A172 (cell line): ENCODE measurements around the gene PVALEF. TPM values are rescaled to one million over a fixed set of nuclear protein-coding genes. Genes with fewer than 3 reads are reported as not detected.
A peak's percentile ranks its signal among the peaks of the same experiment; 100 is the strongest.

Source experiments
- DNase-seq: peaks from one replicate; pipeline ENCODE4 v3.0.0-alpha.2; 2015; ENCODE audit warnings: low spot score
- total RNA-seq: library from RNA; depleted of rRNA; stranded (reverse); fragments of >200 nt; shearing (Covaris generic); gene quantifications from 2 replicates; pipeline ENCODE4 v1.2.3, GENCODE V29; 2014

The PVALEF gene
- total RNA-seq, 1 experiment from 2014 or later = not detected

DNA sequence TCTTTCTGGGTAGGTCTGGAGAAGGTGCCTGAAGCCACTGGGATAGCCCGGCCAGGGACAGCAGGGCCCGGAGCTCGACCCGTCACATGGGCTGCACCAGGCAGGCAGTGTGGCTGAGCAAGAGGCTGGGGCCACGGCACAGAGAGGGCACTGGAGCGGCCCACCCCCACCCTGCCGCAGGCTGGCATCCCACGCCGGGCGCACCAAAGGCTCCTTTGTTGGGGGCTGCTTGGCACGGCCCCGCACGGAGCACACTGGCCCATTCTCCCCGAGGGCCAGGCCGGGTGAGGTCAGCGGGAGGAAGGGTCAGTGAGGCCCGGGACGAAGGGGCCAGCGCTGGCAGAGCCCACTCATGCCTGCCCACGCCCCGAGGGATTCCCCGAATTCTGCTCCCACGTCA, 36.5 kb upstream of the PVALEF start:
- DNase-seq = no peak

DNA sequence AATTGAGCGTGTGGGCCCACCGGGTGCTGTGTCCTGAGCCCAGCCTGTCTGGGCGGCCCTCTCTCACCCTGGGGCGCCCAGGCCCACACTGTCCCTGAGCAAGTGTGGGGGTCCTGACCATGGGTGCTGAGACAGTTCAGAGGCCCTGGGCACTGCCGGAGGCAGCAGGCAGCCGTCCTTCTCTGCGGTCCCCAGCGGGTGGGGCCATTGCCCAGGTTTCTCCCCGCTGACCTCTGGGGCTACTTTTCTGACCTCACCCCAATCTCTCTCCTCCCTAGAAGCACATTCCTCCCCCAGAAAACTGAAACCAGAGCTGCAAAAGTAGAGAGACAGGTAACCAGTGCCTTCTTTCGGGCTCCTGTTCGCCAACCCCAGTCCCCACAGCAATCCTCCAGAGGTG, 36.0 kb upstream of the PVALEF start:
- no peak for DNase-seq

DNA sequence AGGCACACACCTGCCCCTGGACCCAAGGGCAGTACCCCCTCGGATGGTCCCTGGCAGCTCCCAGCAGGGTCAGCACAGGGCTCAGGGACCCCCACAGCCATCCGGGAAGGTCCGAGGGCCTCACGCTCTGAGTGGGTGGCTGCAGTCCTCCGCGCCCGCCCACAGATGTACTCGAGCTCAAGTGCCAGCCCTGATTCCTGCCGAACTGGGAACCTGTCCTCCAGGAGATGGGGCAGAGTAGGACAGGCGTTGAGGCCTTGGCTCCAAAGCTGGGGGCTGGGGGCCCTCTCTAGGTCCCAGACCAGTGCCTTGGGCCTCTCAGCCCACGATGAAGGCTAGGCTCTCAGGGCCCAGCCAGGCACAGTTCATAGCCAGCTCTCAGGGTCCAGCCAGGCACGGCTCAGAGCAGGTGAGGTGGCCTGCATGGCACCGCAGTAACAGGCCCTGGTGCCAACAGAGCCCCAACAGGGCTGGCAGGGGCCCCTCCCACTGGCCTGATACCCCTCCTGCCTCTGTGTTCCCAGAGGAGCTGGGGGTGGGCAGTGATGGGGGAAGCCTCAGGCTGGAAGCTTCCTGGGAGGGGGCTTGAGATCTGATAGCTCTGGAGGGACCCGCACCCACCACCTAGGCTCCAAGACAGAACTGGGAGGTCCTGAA, 35.5 kb upstream of the PVALEF start:
- DNase-seq = no peak

DNA sequence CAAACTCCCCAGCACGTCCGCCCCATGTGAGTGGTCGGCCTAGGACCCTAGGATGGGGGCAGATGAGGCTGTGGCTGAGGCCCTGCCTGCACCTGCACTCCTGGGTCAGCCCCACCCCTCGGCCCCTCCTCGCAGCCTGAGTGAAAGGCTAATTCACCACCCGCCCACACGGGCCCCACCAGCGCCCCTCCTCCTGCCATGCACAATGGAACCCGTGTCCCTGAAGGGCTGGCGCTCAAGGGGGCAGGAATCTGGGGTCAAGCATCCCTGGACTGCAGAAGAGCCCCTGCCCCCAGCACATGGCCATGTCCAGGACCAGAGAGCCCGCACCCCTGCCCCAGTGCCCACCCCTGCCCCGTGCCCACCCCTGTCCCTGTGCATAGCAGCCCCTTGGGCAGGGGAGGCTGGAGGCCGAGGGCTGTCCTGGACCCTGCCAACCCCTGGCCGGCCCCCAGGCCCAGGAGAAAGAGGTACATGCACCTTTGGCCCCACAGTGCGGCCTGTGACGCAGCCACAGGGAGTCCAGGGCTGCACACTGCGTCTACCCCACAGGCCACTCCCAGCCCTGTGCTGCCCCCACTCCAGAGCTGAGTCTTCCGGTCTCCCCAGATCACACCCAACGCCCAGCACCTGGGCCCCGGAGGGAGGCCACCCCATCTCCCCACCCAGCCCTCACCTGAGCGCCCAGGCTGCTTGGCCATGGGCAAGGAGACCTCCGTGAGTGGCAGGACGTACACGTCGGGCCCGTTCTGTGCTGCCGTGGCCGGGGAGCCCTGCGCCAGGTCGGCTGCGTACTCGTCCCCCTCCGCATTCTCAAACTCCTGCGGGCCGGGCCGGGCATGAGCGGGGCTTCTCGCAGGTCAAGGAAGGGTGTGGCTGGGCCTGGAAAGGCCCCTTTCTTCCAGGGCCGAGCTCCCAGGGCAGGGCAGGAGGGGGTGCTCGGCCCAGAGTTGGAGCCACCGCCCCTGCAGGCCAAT, 34.6 kb upstream of the PVALEF start:
- DNase-seq = no peak

DNA sequence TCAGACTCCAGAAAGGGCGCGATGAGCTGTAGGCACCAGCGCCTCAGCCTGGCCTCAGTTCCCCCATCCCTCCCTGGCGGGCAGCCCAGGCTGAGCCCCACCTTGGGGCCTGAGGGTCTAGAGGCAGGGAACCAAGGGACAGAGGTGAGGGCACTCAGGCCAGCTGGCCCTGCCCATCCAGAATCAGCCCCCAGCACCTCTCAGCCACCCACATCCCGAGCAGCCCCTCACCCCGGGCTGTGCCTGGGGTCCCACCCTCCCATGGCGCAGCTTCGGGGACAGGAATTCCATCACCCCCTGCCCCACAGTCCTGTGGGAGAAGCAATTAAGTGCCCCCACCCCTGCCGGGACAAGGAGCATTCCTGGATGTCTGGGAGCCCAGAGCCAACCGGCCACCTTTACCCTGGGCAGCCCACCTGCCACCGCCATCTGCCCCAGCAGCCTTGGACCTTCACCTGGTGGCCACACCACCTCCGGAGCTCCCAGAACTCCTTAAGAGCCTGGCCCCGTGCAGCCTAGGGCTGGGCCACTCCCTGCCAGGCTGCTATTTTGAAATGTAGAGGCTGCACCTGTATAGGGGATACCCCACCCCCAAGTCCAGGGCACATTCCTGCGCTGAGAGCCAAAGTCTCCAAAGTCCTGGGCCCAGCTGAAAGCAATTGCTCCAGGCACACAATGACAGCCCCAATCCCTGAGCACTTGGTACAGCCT, 33.7 kb upstream of the PVALEF start:
- DNase-seq = no peak

DNA sequence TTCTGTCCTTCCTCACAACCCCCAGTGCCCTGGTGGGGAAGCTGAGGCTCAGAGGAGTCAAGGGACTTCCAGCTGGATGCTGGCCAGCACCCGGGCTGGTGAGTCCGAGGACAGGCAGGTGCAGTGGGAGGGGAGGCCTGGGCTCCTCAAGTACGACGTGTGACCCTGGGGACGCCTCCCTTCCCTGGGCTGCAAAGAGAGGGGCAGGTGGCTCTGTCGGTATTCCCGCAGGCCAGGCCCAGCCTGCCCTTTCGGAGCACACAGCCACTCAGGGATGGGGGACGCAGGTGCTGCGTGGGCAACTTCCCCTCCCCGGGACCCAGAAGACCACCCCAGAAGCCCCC, 33.1 kb upstream of the PVALEF start:
- DNase-seq = no peak

DNA sequence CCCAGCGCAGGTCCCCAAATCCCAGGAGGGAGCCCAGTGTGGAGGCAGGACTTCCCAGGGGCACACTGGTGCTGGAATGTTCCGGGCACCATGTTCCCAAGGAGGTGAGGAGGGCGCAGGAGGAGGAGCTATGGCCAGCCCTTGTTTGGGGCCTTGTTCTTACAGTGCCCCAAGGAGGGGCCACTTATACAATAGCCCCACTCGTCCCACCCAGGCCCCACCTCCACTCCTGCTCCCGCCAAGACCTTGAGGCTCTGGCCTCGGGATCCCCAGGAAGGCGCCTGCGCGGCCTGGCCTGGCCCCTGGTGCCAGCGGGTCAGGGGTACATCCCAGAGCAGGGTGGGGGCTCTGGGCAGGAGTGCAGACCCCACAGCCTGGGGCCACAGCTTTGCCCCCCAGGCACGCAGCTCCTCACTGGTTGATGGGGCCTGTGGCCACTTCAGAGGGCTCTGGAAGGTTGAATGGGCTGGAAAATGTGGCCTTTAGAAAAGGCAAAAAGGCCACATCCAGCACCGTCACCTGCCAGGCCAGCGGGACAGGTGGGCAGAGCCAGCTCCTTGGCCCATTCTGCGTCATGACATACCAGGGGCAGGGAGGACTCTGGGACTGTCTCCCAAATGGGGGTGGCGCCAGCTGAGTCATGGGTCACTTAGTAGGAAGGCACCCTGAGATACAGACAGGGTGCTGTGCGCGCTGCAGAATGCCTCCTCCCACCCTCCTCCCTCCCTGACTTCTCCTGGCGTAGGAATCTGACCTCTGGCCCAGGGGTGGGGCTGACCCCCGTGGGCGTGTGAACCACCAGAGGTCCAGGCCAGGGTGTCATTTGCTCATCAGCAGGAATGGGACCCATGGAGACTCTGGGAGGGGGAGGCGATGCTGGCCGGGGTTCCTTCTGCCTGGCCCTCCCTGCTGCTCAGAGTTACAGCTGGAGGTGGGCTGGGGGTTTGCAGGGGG, 32.3 kb upstream of the PVALEF start:
- DNase-seq = no peak

DNA sequence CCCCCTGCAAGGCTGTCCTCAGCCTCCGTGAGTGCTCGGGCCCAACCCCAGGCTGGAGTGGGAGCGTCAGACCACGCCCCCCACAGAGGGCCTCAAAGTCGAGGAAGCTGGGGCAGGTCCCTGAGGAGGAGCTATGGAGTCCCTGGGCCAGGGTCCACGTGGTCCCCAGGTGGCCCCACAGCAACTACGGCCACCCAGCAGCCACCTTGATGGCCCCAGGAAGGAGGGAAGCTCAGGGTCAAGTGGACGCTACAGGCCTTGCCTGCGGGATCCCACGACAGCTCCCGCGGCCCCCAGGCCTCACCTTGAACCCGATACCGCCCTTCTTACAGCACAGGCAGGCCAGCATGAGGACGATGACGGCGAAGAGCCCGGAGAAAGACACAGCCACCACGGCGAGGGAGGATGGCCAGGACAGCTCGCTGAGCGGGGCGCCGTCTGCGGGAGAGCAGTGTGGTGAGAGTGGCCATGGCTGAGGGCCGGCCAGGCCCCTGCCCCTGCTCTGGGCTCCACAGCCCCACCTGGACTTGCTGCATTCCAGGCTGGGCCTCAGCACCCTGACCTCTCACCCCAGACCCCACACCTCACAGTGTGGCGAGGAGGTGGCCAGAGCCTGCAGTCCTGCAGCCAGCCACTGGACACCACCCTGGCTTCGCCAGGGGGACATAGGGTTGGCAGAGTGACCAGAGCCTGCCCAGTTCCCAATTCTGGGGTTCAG, 31.1 kb upstream of the PVALEF start:
- no peak for DNase-seq

DNA sequence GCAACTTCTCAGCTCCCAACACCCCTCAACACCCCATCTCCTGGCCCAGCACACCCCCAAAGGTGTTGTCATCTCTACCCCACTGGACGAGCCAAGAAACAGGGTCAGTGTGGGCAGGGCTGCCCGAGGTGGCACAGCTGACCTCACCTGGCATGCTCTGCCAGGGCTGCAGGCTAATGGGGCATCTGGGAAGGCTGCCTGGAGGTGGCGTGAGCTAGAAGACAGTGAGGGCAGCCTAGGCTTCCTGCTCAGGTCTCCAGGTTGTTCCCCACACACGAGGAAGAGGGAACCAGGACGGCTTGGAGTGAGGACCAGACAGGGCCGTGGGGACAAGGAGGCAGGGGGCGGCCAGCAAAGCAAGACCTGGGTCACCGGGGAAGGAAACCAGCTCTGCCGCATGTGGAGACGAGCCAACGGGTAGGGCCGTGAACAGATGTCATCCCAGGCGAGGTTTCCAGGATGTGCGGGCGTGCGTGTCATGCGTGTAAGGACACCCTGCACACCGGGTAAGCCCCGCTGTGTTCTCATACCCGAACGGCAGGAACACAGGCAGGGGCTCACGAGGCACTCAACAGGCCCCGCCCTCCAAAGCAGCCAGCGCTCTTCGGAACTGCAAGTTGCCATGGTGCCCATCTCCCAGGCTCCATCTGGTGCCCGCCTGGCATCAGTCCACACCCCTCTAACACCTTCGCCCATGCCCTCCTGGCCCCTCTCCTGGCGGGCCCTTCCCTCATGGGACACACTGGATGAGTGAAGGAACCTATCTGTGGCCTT, 29.6 kb upstream of the PVALEF start:
- DNase-seq = no peak

DNA sequence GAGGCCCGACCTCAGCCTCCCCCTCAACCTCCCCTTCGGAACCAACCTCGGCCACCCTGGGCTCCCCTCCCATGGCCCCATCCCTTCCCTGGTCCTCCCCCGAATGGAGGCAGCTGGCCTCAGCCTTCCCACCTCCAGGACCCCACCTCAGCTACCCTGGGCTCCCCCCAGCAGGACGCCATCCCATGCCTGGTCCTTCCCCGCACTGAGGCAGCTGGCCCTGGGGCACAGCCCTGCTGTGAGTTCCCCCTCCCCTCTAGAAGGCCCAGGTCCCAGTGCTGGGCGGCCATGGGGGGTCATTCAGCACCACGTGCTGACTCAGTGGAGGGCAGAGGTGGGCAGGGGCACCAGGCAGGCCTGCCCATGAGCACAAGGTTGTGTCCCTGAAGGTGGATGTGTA, 28.9 kb upstream of the PVALEF start:
- DNase-seq = no peak

DNA sequence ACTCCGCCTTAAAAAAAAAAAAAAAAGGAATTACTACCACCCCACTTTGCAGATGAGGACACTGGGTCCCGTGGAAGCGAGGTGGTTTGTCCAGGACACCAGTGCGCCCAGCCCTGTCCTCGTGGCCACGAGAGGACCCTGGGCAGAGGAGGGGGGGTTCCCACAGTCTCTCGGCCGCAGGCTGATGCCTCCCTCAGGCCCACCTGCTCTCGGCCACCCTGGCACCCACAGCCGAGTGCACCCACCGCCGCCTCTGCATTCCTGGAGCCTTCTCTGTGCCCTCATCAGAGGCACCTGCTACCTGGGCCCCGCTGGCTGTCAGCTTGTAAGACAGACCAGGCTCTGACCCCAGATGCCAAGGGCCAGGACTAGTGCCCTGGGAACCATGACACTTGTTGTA, 28.1 kb upstream of the PVALEF start:
- DNase-seq = no peak

DNA sequence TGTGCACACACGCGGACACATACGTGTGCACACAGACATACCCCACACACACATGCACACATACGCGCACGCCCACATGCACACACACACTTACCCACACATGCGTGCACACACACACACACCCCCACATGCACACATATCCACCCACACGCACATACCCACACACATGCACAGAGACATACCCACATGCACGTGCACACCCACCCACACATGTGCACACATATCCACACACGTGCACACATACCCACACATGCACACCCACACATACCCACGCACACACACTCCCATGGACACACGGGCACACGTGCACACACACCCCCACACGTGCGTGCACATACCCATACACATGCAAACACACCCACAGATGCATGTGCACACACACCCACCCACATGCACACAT, 27.2 kb upstream of the PVALEF start:
- DNase-seq = no peak

DNA sequence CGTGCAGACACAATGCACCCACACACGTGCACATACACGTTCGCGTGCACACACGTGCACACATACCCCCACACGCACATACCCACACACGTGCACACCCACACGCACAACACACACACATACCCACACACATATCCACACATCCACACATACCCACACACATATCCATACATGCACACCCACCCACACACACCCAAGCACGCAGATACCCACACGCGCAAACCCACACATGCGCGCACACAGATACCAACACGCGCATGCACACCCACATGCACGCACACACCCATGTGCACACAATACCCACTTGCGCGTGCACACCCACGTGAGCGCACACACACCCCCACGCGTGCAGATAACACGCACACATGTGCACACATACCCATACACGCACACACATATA, 26.8 kb upstream of the PVALEF start:
- DNase-seq = no peak

DNA sequence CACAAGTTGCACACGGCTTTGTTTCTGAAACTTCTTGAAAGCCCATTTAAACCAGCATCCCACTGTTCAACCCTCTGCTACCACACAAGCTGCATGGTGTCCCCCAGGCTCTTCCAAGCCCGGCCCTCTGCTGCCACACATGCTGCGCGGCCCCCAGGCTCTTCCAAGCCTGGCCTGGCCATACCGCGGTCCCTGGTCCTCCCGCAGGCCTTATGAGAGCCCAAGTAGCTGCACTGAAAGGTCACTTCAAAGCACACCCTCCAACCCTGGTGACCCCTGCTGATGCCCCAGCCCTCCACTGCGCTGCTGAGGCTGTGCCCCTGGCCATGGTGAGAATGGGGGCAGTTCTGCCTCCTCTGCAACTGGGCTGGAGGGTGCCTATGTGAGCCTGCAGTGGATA, 25.9 kb upstream of the PVALEF start:
- no peak for DNase-seq

DNA sequence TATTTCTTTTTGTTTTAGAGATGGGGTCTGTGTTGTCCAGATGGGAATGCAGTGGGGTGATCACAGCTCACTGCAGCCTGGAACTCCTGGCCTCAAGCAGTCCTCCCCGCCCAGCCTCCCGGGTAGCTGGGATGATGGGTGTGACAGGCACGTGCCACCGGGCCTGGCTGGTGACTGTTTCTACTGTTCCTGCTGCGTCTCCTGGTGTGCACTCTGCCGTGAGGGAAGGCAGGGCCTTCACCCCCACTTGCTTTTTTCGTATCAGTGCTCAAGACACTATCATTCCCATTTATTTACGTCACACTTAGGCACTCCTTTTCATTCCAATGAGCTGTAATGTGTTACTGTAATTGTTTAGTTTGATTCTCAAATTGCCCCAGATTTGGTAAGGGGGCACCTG, 25.3 kb upstream of the PVALEF start:
- no peak for DNase-seq

DNA sequence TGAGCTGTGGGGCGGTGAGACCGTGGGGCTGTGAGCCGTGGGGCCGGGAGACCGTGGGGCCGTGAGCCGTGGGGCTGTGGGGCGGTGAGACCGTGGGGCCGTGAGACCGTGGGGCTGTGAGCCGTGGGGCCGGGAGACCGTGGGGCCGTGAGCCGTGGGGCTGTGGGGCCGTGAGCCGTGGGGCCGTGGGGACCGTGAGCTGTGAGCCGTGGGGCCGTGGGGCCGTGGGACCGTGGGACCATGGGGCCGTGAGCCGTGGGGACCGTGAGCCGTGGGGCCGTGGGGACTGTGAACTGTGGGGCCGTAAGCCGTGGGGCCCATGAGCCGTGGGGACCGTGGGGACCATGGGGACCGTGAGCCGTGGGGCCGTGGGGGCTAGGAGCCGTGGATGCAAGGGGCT, 24.6 kb upstream of the PVALEF start:
- no peak for DNase-seq

DNA sequence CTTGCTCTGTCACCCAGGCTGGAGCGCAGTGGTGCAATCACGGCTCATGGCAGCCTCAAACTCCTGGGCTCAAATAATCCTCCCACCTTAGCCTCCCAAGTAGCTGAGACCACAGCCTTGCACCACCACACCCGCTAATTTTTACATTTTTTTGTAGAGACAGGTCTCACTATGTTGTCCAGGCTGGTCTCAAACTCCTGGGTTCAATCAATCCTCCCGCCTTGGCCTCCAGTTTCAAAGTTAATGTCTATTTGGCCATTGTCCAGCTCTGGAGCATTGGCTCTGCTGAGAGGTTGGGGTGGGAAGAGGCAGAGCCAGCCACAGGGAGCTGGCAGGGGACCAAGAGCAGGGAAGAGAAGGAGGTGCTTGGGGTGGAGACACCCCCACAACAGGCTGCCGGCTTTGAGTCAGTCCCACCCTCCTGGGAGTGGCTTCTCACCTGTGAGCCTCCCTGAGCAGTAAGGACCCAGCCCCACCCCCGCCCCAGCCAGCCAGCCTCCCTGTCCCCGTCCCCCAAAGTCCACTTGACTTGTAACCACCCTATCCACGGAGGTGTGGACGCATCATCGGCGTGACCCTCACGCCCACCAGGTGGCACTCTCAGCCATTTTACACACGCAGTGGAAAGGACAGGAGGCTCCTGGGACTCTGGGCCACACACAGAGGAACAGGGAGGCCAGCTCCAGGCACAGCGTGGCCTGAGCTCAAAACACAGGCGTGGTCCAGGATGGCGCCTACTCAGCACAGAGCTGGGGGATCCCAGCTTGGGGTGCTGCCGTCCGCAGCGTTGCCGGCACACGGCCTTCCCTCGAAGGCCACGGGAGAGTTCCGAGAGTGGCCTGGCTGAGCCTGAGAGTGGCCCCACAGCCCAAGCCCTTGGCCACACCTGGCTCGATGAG, 22.8 kb upstream of the PVALEF start:
- peak; percentile 70 for DNase-seq

DNA sequence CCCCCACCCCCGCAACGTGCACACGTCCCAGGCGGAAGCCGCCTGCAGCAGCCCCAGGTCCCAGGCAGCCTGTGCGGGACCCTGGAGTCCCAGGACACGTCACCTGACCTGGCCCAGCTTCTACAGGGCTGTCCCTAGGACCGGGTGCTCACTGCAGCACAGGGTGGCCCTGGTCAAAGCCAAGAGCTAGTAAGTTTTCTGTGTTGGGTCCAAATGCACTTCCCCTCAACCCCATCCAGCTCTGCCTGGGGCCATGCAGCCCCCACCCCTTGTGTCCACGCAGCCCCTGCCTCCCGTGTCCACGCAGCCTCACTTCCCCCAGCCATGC, 22.1 kb upstream of the PVALEF start:
- DNase-seq = no peak

DNA sequence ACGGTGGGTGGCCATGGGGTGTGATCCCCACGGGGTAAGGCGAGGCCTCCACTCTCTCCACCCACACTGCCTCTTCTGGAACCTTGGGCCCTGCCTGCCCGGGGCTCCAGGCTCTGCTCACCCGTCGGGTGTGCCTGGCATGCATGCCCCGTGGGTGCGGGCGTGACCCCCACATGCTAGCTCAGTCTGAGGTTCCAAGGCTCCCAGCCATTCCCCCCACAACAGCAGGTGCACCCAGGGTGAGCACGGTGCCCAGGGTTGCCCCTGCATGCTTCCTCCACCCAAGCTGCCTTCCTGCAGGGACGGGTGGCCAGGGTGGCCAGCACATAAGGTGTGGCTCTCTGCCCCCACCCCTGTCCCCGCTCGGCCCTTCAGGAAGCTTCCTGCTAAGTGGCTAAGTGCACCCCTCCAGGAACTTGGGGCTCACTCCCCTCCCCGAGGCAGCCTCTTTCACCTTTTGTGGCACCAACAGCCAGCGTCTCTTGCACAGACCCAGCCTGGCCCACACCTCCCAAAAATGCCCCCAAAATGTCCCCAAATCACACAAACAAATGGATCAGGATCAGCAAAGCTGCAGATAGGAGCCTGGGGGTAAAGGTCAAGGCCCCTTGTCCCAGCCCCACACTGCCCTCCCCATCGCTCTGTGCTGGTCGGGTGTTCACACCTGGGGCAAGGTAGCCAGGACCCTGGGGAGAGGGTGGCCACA, 21.4 kb upstream of the PVALEF start:
- DNase-seq = no peak
